Chondrocyte (in vitro differentiated cells): Measurements from ENCODE around the gene RB1. TPM values are rescaled to one million over a fixed set of nuclear protein-coding genes. Genes with fewer than 3 reads are reported as not detected.
"Not testable (repeated sequence)": the region's sequence is repeated elsewhere in the genome, so short reads cannot be mapped to it uniquely, and the experiment has no call there.

ENCODE experiments used
- DNase-seq: peaks from one replicate; pipeline ENCODE4 v3.0.0; 2021; ENCODE audit warnings: mixed read lengths, low spot score
- H3K27ac Mint-ChIP-seq: one replicate; pipeline ENCODE4 v1.8.0; 2021; ENCODE audit warnings: mild to moderate bottlenecking, moderate library complexity, mixed read lengths; ENCODE audit not compliant: unreplicated experiment
- H3K27me3 Mint-ChIP-seq: 2 replicates; pipeline ENCODE4 v1.8.0; 2021; ENCODE audit warnings: low read depth, mixed read lengths
- H3K36me3 Mint-ChIP-seq: 2 replicates; pipeline ENCODE4 v1.8.0; 2021; ENCODE audit warnings: low read depth, mixed read lengths
- H3K4me1 Mint-ChIP-seq: 2 replicates; pipeline ENCODE4 v1.8.0; 2021; ENCODE audit warnings: low read depth, mild to moderate bottlenecking, mixed read lengths
- H3K4me3 Mint-ChIP-seq: one replicate; pipeline ENCODE4 v1.8.0; 2021; ENCODE audit warnings: mild to moderate bottlenecking, moderate library complexity, mixed read lengths; ENCODE audit not compliant: unreplicated experiment
- H3K9me3 Mint-ChIP-seq: 2 replicates; pipeline ENCODE4 v1.8.0; 2021; ENCODE audit warnings: low read depth, mixed read lengths
- CTCF ChIP-seq: fragments of 200-600 bp; sonication (generic); IDR thresholded peaks from 2 replicates; pipeline ENCODE4 v1.5.0; 2021; ENCODE audit warnings: antibody characterized with exemption, mild to moderate bottlenecking, moderate library complexity
- total RNA-seq: library from RNA; stranded (reverse); gene quantifications from 3 replicates; pipeline ENCODE4 v1.2.1, GENCODE V29; 2021

Gene RB1
- total RNA-seq, 1 donor from 2014 or later: 33.4 TPM

DNA sequence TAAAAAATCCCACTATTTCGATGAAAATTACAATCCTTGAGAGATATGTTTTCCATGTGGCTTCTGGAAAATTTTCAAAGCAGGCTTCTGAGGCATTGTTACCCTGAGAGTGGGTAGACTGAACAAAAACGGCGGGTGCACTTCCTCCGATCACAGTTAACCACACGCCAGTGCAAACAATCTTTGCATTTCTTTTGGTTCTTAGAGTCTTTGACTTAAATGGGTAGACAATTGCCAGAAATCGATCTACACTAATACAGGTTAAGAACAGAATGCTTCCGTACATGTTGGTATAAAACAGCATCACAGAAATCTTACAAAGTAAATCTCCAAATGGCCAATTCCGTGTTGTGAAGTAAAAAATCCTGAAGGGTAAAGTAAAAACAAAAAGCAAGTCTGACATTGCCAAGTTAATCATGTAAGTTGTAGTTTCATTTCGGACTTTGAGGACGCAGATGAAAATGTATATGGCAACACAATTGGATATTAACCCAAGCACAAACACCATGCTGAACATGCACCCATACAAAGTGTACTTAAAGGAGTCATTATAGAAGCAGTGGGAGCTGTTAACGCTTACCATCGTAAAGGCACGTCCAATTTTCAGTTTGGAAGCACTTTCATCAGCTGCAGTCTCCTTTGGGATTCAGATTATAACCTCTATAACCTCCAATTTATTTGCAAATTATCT is 108.4 kb downstream of the RB1 start:
- H3K36me3 Mint-ChIP-seq: peaks cover 13% of the 10 kb centered on the region
- H3K27me3 Mint-ChIP-seq: no peaks in the 10 kb centered on the region
- TF ChIP-seq CTCF: no peak
- peaks cover 34% of the 10 kb centered on the region for H3K4me1 Mint-ChIP-seq
- H3K27ac Mint-ChIP-seq: peak overlapping the region; percentile 95
- peak overlapping the region; percentile 79 for H3K4me3 Mint-ChIP-seq
- no peak for DNase-seq
- no peaks in the 10 kb centered on the region for H3K9me3 Mint-ChIP-seq

- peak within 1 kb of the TSS; percentile 79 for H3K4me3 Mint-ChIP-seq
- peak within 1 kb of the TSS; percentile 95 for H3K27ac Mint-ChIP-seq
Observed at GRCh38 chr13:48412881-48413351, 109.4 kb downstream of the RB1 start, which contains the start of gene LPAR6. Gene LPAR6, minus strand, starts transcription at chr13:48413113. Its CDS starts 690 bp downstream, at chr13:48412423.

DNA sequence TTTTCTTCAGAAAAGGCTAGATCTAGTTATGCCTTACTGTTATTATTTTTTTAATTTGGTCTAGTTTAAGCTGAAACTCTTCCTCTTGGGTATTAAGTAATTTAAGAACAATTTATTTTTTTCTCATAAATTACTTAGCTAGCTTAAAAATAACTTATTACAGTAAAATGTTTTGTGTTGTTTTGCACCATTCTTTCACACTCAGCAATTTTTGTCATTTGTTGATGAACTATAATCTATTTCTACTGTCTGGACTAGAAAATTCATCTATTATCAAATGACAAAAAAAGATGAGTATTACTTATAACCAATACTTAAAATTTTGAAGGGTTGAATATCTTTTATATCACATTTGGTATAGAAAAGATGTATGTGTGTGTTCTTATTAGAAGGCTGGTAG is 111.0 kb downstream of the RB1 start:
- Mint-ChIP-seq H3K27ac (no peak overlapping the region), H3K9me3 (peaks cover 16% of the 10 kb centered on the region), H3K4me3 (no peak overlapping the region), H3K36me3 (peaks cover 28% of the 10 kb centered on the region), H3K27me3 (no peaks in the 10 kb centered on the region), H3K4me1 (peaks cover 27% of the 10 kb centered on the region)
- DNase-seq: no peak
- TF ChIP-seq CTCF: no peak

More at GRCh38 chr13:48412881-48413351, 109.4 kb downstream of the RB1 start, which contains the start of gene LPAR6:
- Mint-ChIP-seq H3K36me3 (peaks cover 19% of the 10 kb centered on the region), H3K4me1 (peaks cover 34% of the 10 kb centered on the region), H3K27me3 (no peaks in the 10 kb centered on the region), H3K9me3 (peaks cover 5% of the 10 kb centered on the region)
- no peak for DNase-seq
- TF ChIP-seq CTCF: no peak

DNA sequence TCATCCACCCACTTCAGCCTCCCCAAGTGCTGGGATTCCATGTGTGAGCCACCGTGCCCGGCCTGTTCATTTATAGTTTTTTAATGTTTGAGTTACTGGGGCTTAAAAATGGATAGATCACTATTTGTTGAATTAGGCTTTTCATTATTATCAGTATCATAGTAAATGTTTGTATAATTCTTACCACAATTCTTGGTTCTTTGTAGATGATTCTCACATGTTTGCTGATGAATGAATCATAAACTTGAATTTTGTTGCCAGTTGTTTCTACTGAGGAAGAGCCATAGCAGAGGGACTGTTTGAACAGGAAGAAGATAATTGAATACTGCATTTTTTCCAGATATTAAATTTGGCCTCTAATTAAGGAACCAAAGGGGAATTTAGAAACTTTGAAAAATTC is 112.0 kb downstream of the RB1 start:
- no peak for DNase-seq
- no peak overlapping the region for H3K4me3 Mint-ChIP-seq
- H3K27me3 Mint-ChIP-seq: no peaks in the 10 kb centered on the region
- no peak for TF ChIP-seq CTCF
- H3K27ac Mint-ChIP-seq: no peak overlapping the region
- H3K36me3 Mint-ChIP-seq: peaks cover 33% of the 10 kb centered on the region
- H3K4me1 Mint-ChIP-seq: peaks cover 20% of the 10 kb centered on the region
- H3K9me3 Mint-ChIP-seq: peaks cover 27% of the 10 kb centered on the region

GRCh38 chr13:48422003-48422402 is 118.5 kb downstream of the RB1 start:
- Mint-ChIP-seq H3K36me3 (peaks cover 32% of the 10 kb centered on the region), H3K9me3 (peaks cover 37% of the 10 kb centered on the region)
- DNase-seq, H3K4me1 Mint-ChIP-seq, H3K27me3 Mint-ChIP-seq, H3K4me3 Mint-ChIP-seq, H3K27ac Mint-ChIP-seq: not testable (repeated sequence)

DNA sequence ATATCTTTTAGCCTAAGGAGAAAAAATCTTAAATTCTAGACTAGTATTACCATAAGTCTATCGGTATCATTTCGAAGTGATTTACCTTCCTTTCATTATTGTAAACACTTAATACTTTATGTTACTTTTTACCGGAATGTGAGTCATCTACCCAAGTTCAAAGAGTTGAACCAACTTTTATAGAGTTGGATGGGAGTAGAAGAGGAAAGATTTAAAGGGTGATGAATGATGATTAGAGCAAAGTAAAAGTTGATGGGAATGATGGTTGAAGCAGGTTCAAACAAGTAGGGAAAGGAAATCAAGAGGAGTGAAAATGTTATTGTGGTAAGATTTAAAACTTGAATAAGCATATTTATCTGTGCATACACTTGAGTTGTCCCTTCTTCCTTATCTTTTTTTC is 120.7 kb downstream of the RB1 start:
- peaks cover 16% of the 10 kb centered on the region for H3K36me3 Mint-ChIP-seq
- TF ChIP-seq CTCF: no peak

More for the DNA sequence above, 120.7 kb downstream of the RB1 start:
- no peak overlapping the region for H3K4me3 Mint-ChIP-seq
- H3K27me3 Mint-ChIP-seq: no peaks in the 10 kb centered on the region
- no peak overlapping the region for H3K27ac Mint-ChIP-seq
- H3K9me3 Mint-ChIP-seq: peaks cover 23% of the 10 kb centered on the region
- no peak for DNase-seq
- H3K4me1 Mint-ChIP-seq: peaks cover 4% of the 10 kb centered on the region
